Activated CD8-positive, alpha-beta memory T cell treated with anti-CD3 and anti-CD28 coated beads, Interleukin-2, amount 50 U/mL, for 24 hours (primary cell): ENCODE data around the gene IQCH.

Experiments used
- DNase-seq: peaks from one replicate; pipeline ENCODE4 v3.0.0-alpha.2; 2020; ENCODE audit errors: extremely low read depth

The IQCH gene

DNA sequence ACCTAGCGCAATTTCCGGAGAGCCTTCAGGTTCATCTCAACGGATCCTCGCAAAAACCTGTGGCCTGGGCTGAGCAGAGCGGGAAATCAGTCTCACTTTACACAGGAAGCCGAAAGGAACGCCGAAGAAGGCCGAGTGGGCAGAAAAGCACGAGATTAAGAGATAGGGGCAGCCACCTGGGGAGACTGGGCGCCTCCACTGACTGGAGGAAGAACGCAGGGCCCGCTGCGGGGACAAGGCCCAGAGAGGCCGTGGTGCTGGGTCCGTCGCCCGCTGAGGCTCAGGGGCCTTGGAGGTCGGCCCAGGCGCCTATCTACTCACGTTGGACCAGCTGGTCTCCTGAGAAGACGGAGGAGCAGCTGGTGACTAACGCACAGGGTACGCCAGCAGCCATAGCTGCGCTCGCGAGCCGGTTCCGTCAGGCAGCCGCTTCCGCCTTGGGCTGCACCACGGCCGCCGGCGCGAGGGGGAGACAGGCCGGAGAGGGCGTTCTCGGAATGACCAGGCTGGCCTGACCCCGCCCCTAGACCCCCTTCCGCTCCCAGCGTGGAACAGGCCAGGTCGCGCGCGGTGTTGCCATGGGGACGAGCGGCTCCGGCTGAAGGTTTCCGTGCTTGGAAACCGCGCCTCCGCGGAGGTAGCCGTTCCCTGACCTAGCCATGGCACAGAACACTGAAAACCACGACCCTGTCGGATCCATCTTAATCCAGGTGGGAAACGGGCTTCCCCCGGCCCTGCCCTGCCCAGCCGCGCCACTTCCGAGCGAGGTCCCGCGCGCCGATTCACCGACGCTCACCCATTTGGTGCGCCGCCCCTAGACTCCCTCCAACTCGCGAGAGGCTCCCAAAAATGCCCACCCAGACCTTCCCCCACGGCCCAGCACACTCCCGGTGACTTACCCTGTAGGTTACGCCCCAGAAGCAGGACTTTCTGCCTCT lies at the start of gene IQCH, which contains the start of gene AAGAB:
TSS of gene IQCH (plus strand) at position 549 of the 938 bp plus-strand sequence. CDS start at position 660, 111 bp downstream.
TSS of gene AAGAB (minus strand) at position 424 of the 938 bp plus-strand sequence. CDS start at position 394, 30 bp downstream.
- peak; percentile 94 for DNase-seq

DNA sequence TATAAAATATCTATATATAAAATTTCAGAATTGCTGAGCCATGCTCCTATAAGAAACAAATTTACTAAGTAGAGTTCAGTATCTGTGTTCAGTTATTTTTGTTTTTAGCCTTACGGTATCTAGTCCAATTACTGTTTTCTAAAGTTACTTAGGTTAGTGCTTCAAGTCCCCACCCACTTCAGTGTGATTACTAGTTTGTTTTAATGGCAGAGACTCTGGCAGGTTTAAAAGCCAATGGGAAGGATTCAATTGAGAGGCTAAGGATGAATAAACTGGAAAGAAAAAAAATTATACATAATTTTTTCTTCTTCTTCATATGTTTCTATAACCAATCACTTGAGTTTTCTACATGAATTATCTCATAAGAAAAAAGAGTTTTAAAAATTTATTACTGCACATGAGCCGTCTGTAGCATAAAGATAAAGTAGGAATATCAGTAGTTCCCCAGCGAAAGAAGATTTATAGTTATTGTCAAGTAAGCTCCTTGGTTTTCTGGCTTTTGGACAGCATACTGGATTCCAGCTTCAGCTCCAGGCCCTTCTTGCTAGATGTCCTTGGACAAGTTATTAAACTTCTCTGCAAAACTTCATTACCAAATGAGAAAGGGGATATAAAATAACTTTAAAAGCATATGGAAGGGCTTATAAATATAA lies 46.9 kb upstream of the IQCH start:
- no peak for DNase-seq

DNA sequence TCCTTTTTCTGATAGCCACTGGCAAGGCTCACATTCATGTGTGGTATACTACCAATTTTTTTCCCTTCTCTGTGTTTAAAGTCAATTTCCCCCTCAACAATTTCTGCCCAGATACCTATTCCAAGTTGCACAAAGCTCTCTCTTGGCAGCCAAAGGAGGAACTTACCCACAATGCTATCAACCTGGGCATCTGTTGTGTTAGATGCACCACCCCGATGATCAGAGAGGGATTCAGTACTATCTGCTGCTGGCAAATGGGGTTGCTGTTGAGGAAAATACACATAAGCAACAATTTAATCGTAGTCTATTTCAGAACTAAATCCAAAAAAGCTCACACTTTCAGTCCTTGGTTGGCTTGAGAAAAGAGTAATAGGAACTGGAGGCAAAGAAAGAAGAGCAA lies 46.2 kb upstream of the IQCH start:
- no peak for DNase-seq

DNA sequence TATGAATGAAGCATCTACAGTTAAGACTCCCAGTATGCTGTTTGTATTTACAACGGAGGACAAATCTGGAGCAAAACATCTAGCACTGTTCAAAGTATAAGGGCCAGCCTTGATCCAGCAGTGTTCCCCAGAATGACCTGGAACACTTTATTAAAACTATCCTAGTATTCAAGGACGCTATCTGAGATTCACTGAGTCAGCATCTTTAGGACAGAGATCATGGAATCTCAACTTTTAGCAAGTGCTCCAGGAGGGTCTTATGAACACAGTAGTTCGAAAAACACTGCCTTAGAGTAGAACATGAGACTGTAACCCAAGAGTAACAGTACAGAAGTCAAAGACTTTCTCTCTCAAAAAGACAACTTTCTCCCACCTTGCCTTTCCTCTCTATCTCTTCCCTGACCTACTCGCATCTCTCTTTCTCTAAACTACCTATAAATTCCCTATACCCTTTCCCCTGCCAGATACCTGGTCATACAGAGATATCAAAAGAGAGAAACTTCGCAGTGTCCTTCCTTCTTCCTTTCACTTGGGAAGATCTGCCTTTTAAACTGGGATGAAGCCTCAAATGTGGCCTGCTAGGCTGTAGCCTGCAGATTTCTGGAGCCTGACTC lies 43.9 kb upstream of the IQCH start:
- DNase-seq, result no peak

DNA sequence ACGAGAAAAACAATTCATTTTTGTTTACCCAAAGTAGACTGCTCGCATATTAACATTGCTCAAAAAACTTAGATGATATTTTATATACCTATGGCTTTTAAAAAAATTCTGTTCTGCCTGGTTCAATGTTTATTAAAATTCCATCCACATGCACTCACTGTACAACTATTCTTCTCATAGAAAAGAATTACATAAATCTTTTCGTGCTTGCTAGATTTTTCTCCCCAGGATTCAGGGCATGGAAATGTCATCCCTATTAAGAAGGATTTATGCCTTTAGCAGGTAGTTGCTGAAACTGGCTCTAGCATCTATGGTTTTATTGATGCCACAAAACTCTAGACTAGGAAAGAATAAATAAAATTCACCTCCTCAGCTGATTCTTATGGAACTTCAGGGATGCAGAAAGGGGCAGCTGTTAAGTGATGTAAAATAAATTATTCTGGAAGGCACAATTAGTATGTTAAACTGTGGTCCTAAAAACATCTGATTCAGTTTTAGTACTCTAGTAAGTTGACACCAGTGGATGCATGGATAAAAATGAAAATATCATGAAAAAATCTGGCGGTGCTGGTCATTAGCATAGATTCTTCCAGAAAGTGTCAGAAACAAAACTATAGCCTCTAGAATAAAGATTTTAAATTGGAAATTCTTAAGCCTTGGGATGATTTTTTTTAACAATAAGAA lies 41.8 kb upstream of the IQCH start:
- DNase-seq, result no peak

DNA sequence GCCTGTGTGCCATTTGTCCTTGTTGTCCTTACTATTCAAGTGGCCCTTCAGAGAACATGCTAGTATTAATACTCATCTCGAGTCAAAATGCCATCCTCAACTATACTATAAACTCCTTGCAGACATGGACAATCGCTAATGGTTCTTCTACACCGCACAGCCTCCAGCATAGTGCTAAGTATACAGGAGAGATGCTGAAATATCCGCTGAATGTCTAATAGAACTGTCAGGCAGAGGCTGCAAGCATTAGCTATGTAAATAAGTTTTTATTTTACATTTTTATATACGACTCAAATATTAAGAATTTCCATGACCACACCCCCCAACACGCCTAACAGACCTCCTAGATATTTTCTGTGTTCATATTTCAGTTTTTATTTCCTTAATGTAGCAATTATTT lies 39.5 kb upstream of the IQCH start:
- no peak for DNase-seq

DNA sequence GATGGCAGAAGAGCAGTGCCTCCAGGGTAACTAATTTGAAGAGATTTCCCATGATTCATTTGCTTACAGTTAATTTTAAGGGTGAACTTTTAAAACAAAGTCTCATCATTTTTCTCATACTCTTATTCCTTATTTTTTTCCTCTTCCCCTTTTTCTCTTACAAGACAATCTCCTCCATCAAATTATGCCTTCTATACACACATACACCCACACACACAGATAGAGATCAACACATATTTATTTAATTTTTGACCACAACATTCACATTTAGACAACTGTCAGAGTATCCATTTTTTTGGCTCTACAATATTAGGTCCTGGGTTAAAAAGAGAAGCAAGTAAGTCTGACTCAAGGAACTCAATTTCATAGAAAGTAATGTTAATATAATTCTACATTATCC lies 37.7 kb upstream of the IQCH start:
- no peak for DNase-seq

DNA sequence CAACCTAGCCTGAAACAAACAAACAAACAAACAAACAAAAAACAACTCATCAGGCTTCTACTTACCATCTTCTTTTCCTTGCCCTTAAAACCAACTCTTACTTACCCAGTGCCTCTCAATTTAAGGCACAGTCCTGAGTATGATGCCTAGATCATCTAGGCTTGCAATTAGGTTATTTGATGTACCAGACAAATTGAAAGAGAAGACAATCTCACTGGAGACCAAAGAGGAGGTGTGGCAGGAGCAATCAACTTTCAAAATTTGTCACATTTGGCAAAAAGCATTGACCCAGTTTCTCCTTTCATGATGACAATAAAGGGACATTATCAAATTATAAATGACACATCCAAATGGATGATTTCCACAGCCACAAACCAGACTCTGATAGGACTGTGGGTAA lies 36.2 kb upstream of the IQCH start:
- DNase-seq, result no peak

DNA sequence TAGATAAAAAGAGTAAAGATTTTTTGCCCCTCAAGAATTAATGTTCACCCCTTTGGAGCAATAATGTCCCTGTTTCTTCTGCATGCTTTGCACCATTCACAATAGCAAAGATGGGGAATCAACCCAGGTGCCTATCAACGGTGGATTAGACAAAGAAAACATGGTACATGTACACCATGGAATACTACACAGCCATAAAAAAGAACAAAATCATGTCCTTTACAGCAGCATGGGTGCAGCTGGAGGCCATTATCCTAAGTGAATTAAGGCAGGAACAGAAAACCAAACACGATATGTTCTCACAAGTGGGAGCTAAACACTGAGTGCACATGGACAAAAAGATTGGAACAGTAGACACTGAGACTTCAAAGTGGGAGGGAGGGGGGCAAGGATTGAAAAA lies 35.3 kb upstream of the IQCH start:
- DNase-seq, result no peak

DNA sequence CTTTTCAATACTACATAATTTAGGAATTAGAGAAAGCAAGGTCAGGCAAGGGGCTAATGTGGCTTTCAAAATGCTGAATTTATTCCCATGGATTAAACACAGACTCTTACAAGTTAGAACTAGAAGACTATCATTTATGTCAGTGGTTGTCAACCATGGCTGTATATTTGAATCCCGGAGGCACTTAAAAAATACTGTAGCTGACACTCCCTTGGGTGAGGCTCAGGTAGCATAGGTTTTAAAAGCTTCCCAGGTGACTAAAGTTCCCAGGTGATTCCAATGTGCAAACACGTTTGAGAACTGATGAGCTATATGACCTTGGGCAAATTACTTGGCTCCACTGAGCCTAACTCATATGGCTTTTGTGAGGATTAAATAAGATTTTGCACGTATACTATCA lies 29.7 kb upstream of the IQCH start:
- no peak for DNase-seq

DNA sequence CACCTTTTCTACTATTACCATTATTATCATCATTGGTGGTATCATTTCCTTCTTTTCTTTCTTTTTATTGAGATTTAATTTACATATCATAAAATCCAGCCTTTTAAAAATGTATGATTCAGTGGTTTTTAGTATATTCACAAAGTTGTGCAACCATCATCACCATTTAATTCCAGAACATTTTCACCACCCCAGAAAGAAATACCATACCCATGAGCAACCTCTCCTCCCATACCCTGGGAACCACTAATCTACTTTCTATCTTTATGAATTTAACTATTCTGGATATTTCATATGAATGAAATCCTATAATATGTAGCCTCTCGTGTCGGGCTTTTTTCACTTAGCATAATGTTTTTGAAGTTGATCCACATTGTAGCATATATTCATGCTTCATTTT lies 29.2 kb upstream of the IQCH start:
- no peak for DNase-seq

DNA sequence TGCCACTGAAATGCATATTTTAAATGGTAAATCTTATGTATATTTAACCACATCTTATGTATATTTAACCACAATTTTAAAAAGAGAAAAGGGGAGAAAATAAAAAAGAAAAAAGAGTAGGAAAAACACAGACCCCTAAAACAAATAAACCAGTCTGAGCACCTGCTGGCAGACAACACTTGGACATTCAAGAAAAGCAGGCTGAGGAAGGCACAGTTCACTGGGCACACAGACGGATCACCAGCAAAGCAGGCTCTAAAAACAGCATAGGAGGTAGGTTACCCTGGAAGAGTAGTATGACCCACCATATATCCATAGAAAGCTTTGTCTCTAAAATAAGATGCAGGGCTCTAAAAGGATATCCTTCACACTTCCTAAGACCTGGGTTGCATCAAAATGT lies 27.2 kb upstream of the IQCH start:
- DNase-seq, result no peak

DNA sequence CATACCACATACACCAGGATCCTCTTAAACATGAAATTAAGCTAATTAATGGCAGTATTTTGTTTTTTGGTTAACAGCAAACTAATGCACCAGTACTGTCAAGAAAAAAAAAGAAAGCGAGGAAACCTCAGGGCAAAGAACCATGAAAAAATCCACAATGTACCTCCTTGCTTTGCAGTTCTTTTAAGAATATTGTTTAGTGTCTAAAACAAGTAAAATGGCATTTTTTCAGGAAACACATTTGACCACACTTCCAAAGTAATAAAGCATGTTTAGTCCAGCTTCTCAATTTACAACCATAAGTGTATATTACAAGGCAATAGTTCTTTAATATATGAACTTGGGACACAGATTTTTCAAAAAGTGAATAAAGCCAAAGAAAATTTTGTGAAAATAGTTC lies 26.7 kb upstream of the IQCH start:
- no peak for DNase-seq

DNA sequence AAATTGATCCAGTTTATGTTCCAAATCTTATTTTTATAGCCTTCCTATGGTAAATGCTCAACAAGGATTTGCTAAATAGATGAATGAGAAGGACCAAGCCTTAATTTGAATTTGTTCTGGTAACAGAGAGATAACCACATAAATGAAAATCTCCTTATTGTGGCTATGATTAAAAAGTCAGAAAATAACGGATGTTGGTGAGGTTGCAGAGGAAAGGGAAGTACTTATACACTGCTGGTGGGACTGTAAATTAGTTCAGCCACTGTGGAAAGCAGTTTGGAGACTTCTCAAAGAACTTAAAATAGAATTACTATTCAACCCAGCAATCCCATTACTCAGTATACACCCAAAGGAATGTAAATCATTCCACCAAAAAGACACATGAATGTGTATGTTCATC lies 26.3 kb upstream of the IQCH start:
- no peak for DNase-seq

DNA sequence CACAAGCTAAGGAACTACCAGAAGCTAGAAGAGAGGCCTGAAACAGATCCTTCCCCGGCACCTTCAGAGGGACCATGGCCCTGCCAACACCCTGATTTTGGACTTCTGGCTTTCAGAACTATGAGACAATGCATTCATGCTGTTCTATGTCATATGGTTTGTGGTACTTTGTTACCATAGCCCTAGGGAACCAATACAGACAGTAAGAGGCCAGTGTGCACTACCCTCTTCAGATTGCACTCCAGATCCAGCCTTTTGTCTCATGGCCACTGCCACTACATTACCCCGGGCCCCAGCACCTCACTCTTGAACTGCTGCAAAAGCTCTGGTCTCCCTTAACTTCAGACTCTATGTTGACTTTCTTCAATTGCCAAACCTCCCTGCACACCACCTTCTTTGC lies 24.1 kb upstream of the IQCH start:
- DNase-seq, result no peak

DNA sequence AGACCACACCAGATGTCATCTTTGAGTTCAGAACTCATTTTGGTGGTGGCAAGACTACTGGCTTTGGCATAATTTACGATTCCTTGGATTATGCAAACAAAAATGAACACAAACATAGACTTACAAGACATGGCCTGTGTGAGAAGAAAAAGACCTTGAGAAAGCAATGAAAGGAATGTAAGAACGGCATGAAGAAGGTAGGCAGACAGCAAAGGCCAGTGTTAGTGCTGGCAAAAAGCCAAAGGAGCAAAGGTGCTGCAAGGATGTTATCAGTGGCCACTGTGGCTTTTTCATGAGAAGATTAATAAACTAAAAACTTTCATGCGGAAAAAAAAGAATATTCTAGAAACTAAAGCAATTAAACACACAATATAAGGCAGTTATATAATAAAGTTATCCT lies 22.0 kb upstream of the IQCH start:
- DNase-seq, result no peak

DNA sequence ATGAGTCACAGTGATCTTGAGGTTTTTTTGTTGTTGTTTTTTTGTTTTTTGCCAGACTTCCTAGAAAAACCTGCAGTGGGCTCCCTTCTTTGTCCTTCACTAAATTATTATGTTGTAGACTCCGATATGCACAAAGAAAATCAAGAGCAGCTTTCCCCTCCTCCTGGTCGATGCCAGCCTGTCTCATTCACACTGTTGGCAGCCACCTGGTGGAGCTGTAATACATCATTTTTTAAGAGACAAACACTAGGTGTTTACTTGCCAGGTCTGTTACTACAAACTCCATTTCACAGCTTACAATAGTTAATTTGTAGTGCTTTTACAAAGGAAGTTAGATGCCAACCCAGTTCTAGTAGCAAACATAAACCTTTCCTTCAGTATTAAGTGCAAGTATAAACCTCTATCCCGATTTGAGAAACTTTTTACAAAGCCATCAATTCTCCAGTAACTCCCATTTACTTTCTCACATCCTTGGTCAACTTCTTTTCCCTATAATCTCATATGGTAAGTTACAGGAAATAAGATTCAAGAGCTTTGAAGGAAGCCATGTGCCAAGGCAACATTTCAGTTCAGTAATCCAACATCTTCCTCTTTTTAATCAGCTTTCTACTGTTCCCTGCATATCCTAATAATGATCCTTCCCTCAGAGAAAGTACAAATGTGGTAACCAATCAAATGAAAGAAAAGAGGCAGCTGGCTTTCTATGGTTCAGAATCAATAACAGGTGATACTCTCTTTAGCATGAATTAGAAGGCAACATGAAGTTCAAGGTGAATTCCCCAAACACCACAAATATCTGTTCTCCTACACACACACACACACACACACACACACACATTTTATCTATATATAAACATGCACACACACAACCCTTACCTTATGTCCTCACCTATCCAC lies 14.1 kb upstream of the IQCH start:
- no peak for DNase-seq

DNA sequence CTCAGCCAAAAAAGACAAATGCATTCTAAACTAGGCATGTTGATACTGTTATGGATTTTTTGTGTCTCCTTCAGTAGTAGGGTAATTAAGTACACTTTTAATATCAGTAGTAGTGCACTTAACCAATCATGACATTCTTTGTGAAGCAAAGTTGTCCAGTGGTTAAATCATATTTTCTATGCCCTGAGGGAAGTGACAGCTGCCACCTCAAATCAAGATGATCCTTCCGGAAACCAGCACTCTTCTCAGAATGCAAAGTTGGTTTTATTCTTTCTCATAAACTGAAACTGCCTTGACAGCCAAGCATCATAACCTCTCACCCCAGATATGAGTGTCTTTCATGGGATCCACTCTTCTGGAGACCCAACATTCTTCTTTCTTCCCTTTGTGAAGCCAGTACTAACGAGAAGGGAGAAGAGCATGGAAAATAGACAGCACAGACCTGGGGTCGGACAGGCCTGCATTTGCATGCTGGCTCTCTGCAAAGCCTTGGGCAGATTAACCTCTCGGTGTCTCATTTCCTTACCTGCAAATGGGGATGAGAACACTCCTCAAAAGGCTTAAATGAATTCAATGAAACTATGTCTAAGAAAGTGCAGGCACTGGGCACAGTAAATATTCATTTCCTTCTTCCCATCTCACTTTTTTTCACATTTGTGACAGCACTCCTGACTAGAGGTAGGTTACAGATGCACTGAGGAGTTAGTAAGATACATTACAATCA lies 13.3 kb upstream of the IQCH start:
- DNase-seq, result no peak

DNA sequence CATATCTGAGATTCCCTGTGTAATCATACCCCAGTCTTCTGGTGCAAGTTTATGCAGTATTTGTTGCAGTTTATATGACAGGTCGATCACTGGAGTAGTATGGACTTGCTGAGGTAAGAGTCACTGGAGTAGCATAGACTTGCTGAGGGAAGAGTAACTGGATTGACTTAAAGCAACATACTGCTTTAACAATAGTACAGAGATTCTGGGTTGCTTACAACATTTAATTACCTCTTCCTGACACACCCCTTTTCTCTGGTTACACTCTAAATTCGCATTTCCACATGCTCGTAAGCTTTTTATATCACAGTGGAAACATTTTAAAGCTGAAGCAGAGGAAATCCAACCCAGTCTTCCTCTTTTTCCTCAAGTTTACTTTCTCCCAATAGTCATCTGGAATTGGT lies 11.9 kb upstream of the IQCH start:
- DNase-seq, result no peak

DNA sequence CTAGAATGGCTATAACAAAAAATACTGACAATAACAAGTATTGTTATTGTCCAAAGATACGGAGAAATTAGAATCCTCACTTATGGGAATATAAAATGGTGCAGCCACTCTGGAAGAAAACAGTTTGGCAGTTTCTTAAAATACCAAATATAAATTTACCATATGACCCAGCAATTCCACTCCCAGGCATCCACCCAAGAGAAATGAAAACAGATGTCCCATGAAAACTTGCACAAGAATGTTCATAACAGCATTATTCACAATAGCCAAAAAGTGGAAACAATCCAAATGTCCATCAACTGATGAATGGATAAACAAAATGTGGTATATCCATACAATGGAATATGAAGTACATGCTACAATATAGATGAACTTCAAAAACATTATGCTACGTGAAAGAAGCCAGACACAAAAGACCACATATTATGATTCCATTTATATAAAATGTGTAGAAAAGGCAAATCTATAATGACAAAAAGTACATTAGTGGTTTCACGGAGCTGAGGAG lies 9.6 kb upstream of the IQCH start:
- DNase-seq, result no peak
